LNCAP (cell line): Measurements from ENCODE around the gene LYPD1.

Source experiments
- CTCF ChIP-seq: fragments of 450-650 bp; IDR thresholded peaks from 2 replicates; pipeline ENCODE4 v1.5.1; 2017; ENCODE audit warnings: mild to moderate bottlenecking

LYPD1 gene

GRCh38 chr2:132671151-132671835, 1.3 kb upstream of the LYPD1 start:
- TF ChIP-seq CTCF = no peak

- no peak for TF ChIP-seq CTCF
These were observed 618 bp upstream of the LYPD1 start for GRCh38 chr2:132670496-132671150.

GRCh38 chr2:132668987-132669907, 758 bp downstream of the LYPD1 start:
- no peak for TF ChIP-seq CTCF

- TF ChIP-seq CTCF = no peak
These were observed 1.7 kb downstream of the LYPD1 start for GRCh38 chr2:132668189-132668823.

- TF ChIP-seq CTCF = no peak
These were observed 2.3 kb downstream of the LYPD1 start for GRCh38 chr2:132667706-132668105.

GRCh38 chr2:132665401-132666140, 4.4 kb downstream of the LYPD1 start:
- TF ChIP-seq CTCF = no peak

- no peak for TF ChIP-seq CTCF
These were observed 5.9 kb downstream of the LYPD1 start for GRCh38 chr2:132664096-132664495.
